GM21381 (cell line): ENCODE results near the gene ANXA1.

ENCODE experiments used
- ATAC-seq: cut with Tn5 transposase; IDR thresholded peaks from one replicate; pipeline ENCODE4 v1.9.1; 2021; ENCODE audit warnings: mild to moderate bottlenecking, moderate library complexity; ENCODE audit not compliant: unreplicated experiment

ANXA1 gene

DNA sequence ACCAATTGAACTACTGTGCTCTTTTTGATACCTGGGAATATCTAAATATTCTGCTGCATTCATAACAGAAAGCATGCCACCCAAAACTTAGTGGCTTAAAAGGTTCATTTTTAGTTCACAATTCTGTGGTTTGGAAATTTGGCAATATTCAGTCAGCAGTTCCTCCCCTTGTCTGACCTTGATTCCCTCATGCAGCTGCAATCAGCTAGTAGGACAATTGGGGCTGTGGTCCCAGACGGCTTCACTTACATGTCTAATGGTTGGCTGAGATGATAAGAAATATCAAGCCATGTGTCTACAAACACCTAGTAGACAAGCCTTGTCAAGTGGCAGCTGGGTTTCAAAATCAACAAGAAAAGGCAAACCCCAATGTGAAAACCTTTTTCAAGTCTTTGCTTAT lies 51.3 kb downstream of the ANXA1 start:
- ATAC-seq: no peak

DNA sequence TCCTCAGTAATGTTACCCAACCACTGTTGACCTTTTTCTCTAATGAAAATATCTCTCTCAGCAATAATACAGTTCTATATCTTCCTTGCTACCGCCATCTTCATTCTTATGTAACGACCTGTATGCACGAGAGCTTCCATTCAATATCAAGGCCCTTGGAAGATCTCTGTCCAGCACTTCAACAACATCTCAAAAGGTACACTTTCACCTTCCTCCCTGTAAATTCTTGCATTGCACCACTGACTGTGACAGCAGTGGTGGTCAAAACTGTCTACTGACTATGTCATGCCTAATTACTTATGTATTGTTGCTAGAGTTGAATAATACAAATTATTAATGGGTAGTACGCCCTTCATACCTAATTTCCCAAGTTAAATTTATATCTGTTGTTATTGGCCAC lies 53.3 kb downstream of the ANXA1 start:
- ATAC-seq: no peak

DNA sequence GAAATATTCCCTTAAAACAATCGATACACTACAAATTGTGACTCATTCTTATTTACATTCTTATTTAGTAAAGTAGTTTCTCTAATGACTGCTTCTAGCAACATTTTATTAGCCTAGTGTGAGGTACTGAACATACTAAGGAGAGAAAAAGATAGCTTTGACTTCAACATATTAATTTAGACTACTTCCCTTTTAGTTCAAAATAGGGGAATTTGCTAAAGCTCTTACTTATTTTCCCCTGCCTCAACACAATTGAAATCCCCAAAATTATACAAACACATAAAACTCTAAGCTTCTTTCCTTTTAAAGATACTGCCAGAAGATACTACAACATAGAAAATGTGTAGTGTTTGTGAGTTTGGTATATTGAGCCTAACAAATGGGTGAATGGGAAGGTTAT lies 55.2 kb downstream of the ANXA1 start:
- ATAC-seq: no peak

DNA sequence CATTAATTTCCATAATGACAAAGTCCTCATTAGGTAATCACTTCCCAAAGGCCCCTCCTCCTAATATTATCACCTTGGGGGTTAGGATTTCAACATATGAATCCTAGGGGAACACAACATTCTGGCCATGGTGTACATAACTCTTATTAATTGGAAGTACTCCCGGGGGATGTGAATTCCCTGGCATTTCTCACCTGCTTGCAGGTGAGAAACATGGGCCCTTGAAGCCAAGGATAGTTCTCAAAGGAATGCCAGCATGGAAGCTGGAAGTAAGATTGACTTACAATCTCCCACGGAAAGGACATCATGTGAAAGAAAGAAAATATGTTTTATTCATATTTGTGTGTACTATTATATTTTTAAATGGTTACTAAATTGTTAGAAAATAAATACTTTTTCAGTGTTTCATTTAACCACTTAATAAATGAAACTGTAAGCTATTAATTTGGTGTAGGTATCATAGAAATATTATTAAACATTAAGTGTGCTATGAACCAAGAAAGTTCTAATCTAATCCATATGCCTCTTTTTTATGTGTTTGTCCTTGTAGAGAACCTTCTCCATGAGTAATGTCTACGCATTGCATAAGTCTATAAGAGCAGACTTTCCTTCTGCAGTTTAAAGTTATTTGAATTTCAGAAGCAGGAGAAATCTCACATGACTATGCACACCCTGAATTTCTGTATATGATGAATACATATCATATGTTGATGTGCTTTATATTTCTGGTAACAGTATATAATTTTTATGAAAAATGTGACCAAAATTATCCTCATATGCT lies 59.4 kb downstream of the ANXA1 start:
- ATAC-seq: no peak

DNA sequence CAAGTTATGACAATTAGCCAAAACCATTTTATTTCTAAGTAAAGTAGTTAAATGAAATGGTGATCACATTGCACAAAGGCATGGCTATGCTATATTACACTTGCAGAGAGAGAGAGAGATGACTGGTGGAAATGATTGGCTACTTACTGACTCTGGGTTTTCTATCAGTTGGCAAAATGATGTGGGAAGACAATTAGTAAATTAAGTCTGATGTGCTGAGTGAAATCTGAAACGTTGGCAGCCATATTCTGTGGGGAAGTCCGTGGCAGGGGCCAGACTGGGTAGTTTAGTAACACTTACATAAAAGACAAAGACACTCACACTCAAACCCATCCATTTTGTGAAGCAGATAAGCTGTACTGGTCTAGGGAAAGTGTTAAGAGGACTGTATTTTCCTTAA lies 61.6 kb downstream of the ANXA1 start:
- no peak for ATAC-seq

DNA sequence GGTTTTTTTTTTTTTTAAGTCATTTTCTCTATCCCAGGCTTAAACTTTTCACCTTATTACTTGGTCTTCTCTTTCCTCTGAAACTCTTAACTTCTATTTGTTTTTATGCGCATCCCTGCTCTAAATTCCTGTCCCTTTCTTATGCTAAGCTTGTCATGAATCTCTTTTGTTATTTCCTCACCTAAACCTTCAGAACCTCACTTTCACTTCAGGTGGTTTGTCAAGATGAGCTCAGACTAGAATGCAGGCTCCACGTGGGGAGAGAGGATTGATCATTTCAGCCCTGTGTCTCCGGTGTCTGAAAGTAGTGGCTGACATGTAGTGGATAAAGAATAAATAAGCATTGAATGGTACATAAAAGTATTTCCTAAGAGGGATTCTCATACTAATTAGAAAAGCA lies 63.6 kb downstream of the ANXA1 start:
- no peak for ATAC-seq

DNA sequence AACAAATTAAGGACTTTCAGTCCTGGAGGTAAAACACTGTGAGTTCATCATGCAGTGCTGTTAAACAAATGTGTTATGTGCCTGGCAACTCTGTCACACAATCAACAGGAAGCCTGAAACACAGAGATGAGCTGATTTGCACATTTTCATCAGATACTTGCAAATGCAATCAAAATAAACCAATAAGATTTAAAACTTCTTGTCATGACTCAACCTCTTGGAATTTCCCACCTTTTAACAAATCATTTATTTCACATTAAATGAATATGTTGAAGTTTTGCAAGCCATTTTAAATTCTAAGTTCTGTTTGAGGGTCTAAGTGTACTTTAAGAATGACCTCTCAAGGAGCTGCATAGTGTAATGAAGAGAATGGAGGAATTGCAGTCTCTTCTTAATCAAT lies 64.4 kb downstream of the ANXA1 start:
- no peak for ATAC-seq
